ENCODE measurements around the gene IGF1.

- no peak for TF ChIP-seq CTCF (conservative IDR thresholded peaks at IDR 0.05 in 1 of 2, IDR thresholded peaks at IDR 0.05 in 1 of 2; ENCODE audit: extremely low read depth in 1 of 2, insufficient read depth in 1 of 2, low read depth in 1 of 2, low read length in 2 of 2)
- no peak for TF ChIP-seq EZH2 (IDR thresholded peaks at IDR 0.05; ENCODE audit: borderline replicate concordance, low read length)
Observed at GRCh38 chr12:102518871-102519270, 38.5 kb upstream of the IGF1 start.

Data from mammary epithelial cell (primary cell).